Gastrocnemius medialis (tissue), 4 donors: ENCODE measurements around the gene IGF2.

Source experiments
- POLR2A ChIP-seq, 2 donors: fragments of 450-650 bp; IDR thresholded peaks; one replicate each; pipeline ENCODE4 v1.6.1; 2017; ENCODE audit warnings: antibody characterized with exemption in 2 of 2, mild to moderate bottlenecking in 2 of 2, moderate library complexity in 2 of 2
- TF ChIP-seq, protein P1 (sequence below), 5 experiments: fragments of 450-650 bp in 3 of 5; fragments of 200-600 bp in 2 of 5; sonication (generic) in 2 of 5; IDR thresholded peaks in 4 of 5; conservative IDR thresholded peaks in 1 of 5; 1 replicate in 4 of 5; 2 replicates in 1 of 5; pipeline ENCODE4 v1.5.1; 2016 to 2019; ENCODE audit warnings: antibody characterized with exemption in 5 of 5, mild to moderate bottlenecking in 3 of 5, moderate library complexity in 3 of 5

GRCh38 chr11:2099516-2100349, 39.5 kb downstream of the IGF2 start:
- no peak for TF ChIP-seq POLR2A (IDR thresholded peaks at IDR 0.05)
- TF ChIP-seq, protein P1, sequence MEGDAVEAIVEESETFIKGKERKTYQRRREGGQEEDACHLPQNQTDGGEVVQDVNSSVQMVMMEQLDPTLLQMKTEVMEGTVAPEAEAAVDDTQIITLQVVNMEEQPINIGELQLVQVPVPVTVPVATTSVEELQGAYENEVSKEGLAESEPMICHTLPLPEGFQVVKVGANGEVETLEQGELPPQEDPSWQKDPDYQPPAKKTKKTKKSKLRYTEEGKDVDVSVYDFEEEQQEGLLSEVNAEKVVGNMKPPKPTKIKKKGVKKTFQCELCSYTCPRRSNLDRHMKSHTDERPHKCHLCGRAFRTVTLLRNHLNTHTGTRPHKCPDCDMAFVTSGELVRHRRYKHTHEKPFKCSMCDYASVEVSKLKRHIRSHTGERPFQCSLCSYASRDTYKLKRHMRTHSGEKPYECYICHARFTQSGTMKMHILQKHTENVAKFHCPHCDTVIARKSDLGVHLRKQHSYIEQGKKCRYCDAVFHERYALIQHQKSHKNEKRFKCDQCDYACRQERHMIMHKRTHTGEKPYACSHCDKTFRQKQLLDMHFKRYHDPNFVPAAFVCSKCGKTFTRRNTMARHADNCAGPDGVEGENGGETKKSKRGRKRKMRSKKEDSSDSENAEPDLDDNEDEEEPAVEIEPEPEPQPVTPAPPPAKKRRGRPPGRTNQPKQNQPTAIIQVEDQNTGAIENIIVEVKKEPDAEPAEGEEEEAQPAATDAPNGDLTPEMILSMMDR (IDR thresholded peaks at IDR 0.05 in 4 of 5, conservative IDR thresholded peaks at IDR 0.05 in 1 of 5): no peak
